SK-N-SH (cell line): ENCODE data around the gene CCDC174.

Source experiments
- CTCF ChIP-seq: fragments of 200-600 bp; sonication (generic); IDR thresholded peaks from 2 replicates; pipeline ENCODE4 v1.6.1; 2017; ENCODE audit warnings: antibody characterized with exemption, mild to moderate bottlenecking, moderate library complexity
- EP300 ChIP-seq, 2 experiments: IDR thresholded peaks; 2 replicates each; pipeline versions ENCODE4 v1.4.0 to v1.6.1; 2012; ENCODE audit warnings: borderline replicate concordance in 1 of 2, low read depth in 1 of 2, low read length in 1 of 2
- FOXM1 ChIP-seq: IDR thresholded peaks from 2 replicates; pipeline ENCODE4 v1.4.0; 2012; ENCODE audit warnings: low read depth, mild to moderate bottlenecking
- NFIC ChIP-seq: IDR thresholded peaks from 2 replicates; pipeline ENCODE4 v1.4.0; 2012; ENCODE audit warnings: borderline replicate concordance
- PBX3 ChIP-seq: IDR thresholded peaks from 2 replicates; pipeline ENCODE4; 2012
- RAD21 ChIP-seq: IDR thresholded peaks from 2 replicates; pipeline ENCODE4 v1.6.1; 2012; ENCODE audit warnings: mild to moderate bottlenecking, low read length
- SMC3 ChIP-seq: IDR thresholded peaks from 2 replicates; pipeline ENCODE4 v1.6.1; 2012; ENCODE audit warnings: low read depth, low read length, improper control_type of control experiment
- TAF1 ChIP-seq: IDR thresholded peaks from 2 replicates; pipeline ENCODE4 v1.6.1; 2012; ENCODE audit warnings: low read depth, mild to moderate bottlenecking, low read length, moderate library complexity, borderline replicate concordance

- TF ChIP-seq PBX3 (no peak), CTCF (no peak), RAD21 (no peak), TAF1 (no peak), FOXM1 (no peak), EP300 (IDR thresholded peaks at IDR 0.05; ENCODE audit: borderline replicate concordance in 1 of 2, low read depth in 1 of 2, low read length in 1 of 2) (no peak), NFIC (no peak), SMC3 (no peak)
Measured at GRCh38 chr3:14636496-14637087, 15.0 kb upstream of the CCDC174 start.
